ENCODE data around the gene ARHGAP26.

GRCh38 chr5:142864290-142865260 lies 94.4 kb downstream of the ARHGAP26 start:
- TF ChIP-seq CTCF (conservative IDR thresholded peaks at IDR 0.05; ENCODE audit: low read depth in 2 of 2) (no peak), POLR2AphosphoS5 (IDR thresholded peaks at IDR 0.05; ENCODE audit: low read depth) (no peak)

Data from GM23338 (cell line).